K562 (cell line): ENCODE data around the gene RFX6. TPM values are rescaled to one million over a fixed set of nuclear protein-coding genes. Genes with fewer than 3 reads are reported as not detected.
A peak's percentile ranks its signal among the peaks of the same experiment; 100 is the strongest.

Source experiments
- ATAC-seq: fragments of 200-7000 bp; cut with Tn5 transposase; 3 replicates; pipeline ENCODE4 v1.9.1; 2020; ENCODE audit warnings: moderate library complexity
- BruUV-seq: library from RNA; stranded (reverse); fragments of 400-500 nt; replicated peaks from 2 replicates; lab custom pipeline; 2021; lab: Mats Ljungman, UMichigan
- CTCF ChIA-PET: fragments of 300-600 bp; formaldehyde crosslinking; extraction: SDS; loops from one replicate; lab custom pipeline; 2021; ENCODE audit warnings: low intra/inter-chr PET ratio; lab: Yijun Ruan, JAX
- POLR2A ChIA-PET: fragments of 300-600, 350-650 bp; sonication (Branson Sonifier 250); formaldehyde crosslinking; extraction: SDS; loops from one replicate; lab custom pipeline; 2021; ENCODE audit warnings: antibody characterized with exemption, inconsistent platforms; lab: Yijun Ruan, JAX
- DNase-seq, 4 experiments: peaks; one replicate each; pipeline versions ENCODE4 v3.0.0 to v3.0.0-alpha.2; 2011 to 2018; ENCODE audit warnings: low spot score in 3 of 4, mixed read lengths in 3 of 4; ENCODE audit errors: extremely low read depth in 1 of 4
- FAIRE-seq: peaks from 2 replicates; lab custom pipeline; 2011; peaks lifted over from hg19 to GRCh38; lab: Jason Lieb, UNC
- H2AFZ ChIP-seq: 2 replicates; pipeline ENCODE4 v1.6.0; 2011; ENCODE audit warnings: low read depth, low read length, control low read depth, inconsistent platforms
- H3K27ac ChIP-seq: fragments of 200-600 bp; 3 replicates; pipeline ENCODE4 v1.8.0; 2011; ENCODE audit warnings: low read depth, mild to moderate bottlenecking, control low read depth, inconsistent platforms, low read length, moderate library complexity, mixed read lengths; ENCODE audit errors: extremely low read depth
- H3K27me3 ChIP-seq, 2 experiments: fragments of 300-600 bp in 1 of 2; 2 replicates in 1 of 2; 3 replicates in 1 of 2; pipeline versions ENCODE4 v1.6.0 to v1.8.0; 2011; ENCODE audit warnings: inconsistent platforms in 2 of 2, low read length in 2 of 2, mild to moderate bottlenecking in 1 of 2, mixed read lengths in 1 of 2, moderate library complexity in 1 of 2; ENCODE audit not compliant: control insufficient read depth in 2 of 2, insufficient read depth in 2 of 2
- H3K36me3 ChIP-seq: fragments of 300-600 bp; 3 replicates; pipeline ENCODE4 v1.8.0; 2011; ENCODE audit warnings: mild to moderate bottlenecking, low read length, inconsistent platforms; ENCODE audit not compliant: control insufficient read depth, insufficient read depth
- H3K4me1 ChIP-seq, 2 experiments: fragments of 200-600 bp in 1 of 2; replicated peaks in 1 of 2; 2 replicates in 1 of 2; 3 replicates in 1 of 2; pipeline versions ENCODE4 v1.5.1 to v1.8.0; 2011; ENCODE audit warnings: inconsistent platforms in 2 of 2, low read length in 2 of 2, mild to moderate bottlenecking in 1 of 2, mixed read lengths in 1 of 2, moderate library complexity in 1 of 2; ENCODE audit not compliant: control insufficient read depth in 2 of 2, insufficient read depth in 2 of 2
- H3K4me2 ChIP-seq: 2 replicates; pipeline ENCODE4 v1.6.1; 2011; ENCODE audit warnings: low read length, control low read depth, inconsistent platforms, mixed read lengths; ENCODE audit not compliant: insufficient read depth
- H3K4me3 ChIP-seq: fragments of 200-600 bp; sonication (generic), shearing (Covaris generic); 2 replicates; pipeline ENCODE4 v1.5.1; 2016; ENCODE audit warnings: control low read depth, inconsistent platforms
- H3K79me2 ChIP-seq: fragments of 200-600 bp; 3 replicates; pipeline ENCODE4 v1.8.0; 2011; ENCODE audit warnings: low read length, inconsistent platforms; ENCODE audit not compliant: control insufficient read depth, insufficient read depth
- H3K9ac ChIP-seq, 2 experiments: 2 replicates each; pipeline versions ENCODE4 v1.6.0 to v1.6.1; 2011; ENCODE audit warnings: low read depth in 2 of 2, low read length in 2 of 2, control low read depth in 1 of 2, inconsistent platforms in 1 of 2, mild to moderate bottlenecking in 1 of 2, mixed read lengths in 1 of 2; ENCODE audit not compliant: insufficient read depth in 1 of 2
- H3K9me1 ChIP-seq: one replicate; pipeline ENCODE4 v1.6.0; 2011; ENCODE audit warnings: inconsistent platforms, mild to moderate bottlenecking, low read length, moderate library complexity; ENCODE audit not compliant: control insufficient read depth, insufficient read depth
- H3K9me3 ChIP-seq: replicated peaks from 2 replicates; pipeline ENCODE4 v1.5.1; 2011; ENCODE audit warnings: low read depth, low read length, inconsistent platforms; ENCODE audit not compliant: control insufficient read depth, insufficient read depth
- H4K20me1 ChIP-seq: replicated peaks from 2 replicates; pipeline ENCODE4 v1.6.1; 2011; ENCODE audit warnings: low read length, inconsistent platforms, mixed read lengths; ENCODE audit not compliant: control insufficient read depth, insufficient read depth
- BRD4 ChIP-seq: fragments of 200-600 bp; sonication (generic); IDR thresholded peaks from 2 replicates; pipeline ENCODE4 v1.6.1; 2017; ENCODE audit warnings: inconsistent platforms
- KAT2B ChIP-seq: IDR thresholded peaks from one replicate; pipeline ENCODE4 v1.6.1; 2012; ENCODE audit warnings: low read depth, mild to moderate bottlenecking, control low read depth, inconsistent platforms, low read length, moderate library complexity
- KAT7 ChIP-seq: sonication (generic); formaldehyde crosslinking; IDR thresholded peaks from 2 replicates; pipeline ENCODE4 v1.8.0; 2022; ENCODE audit warnings: missing genetic modification reagents, mild to moderate bottlenecking, borderline replicate concordance
- L3MBTL2 ChIP-seq: fragments of 450-650 bp; IDR thresholded peaks from 2 replicates; pipeline ENCODE4 v1.6.1; 2016; ENCODE audit warnings: mild to moderate bottlenecking, moderate library complexity
- MEF2A ChIP-seq: IDR thresholded peaks from 2 replicates; pipeline ENCODE4 v1.6.1; 2011; ENCODE audit warnings: low read depth, mild to moderate bottlenecking, low read length, moderate library complexity; ENCODE audit not compliant: control insufficient read depth
- PHF8 ChIP-seq: fragments of 200-600 bp; sonication (generic); IDR thresholded peaks from 2 replicates; pipeline ENCODE4 v1.6.1; 2012; ENCODE audit warnings: mixed run types, mild to moderate bottlenecking, inconsistent platforms, low read length, moderate library complexity, borderline replicate concordance
- POLR2H ChIP-seq: IDR thresholded peaks from 2 replicates; pipeline ENCODE4 v1.6.1; 2016; ENCODE audit warnings: missing genetic modification characterization, low read depth, mild to moderate bottlenecking, control low read depth, missing compliant biosample characterization, moderate library complexity
- RBM25 ChIP-seq: fragments of 200-400 bp; formaldehyde crosslinking; IDR thresholded peaks from 2 replicates; pipeline ENCODE4 v1.6.1; 2018; ENCODE audit warnings: low read length, low read depth, moderate library complexity; ENCODE audit not compliant: severe bottlenecking
- TARDBP ChIP-seq: fragments of 450-650 bp; IDR thresholded peaks from 2 replicates; pipeline ENCODE4 v1.6.1; 2016
- TFAM ChIP-seq: fragments of 250-450 bp; sonication (Bioruptor Pico); conservative IDR thresholded peaks from 2 replicates; pipeline ENCODE4 v1.5.0; 2021; ENCODE audit warnings: mild to moderate bottlenecking, moderate library complexity
- ZNF644 ChIP-seq: fragments of 200-800 bp; sonication (Bioruptor generic); IDR thresholded peaks from 2 replicates; pipeline ENCODE4 v1.6.1; 2016; ENCODE audit warnings: low read depth, missing genetic modification characterization, missing compliant biosample characterization
- WGBS: fragments of 100-300 bp; shearing (Covaris generic); methylation state at CpG from one replicate; pipeline ENCODE4 v1.1.6; 2016; ENCODE audit warnings: low coverage, mixed read lengths; ENCODE audit not compliant: insufficient coverage; ENCODE audit errors: missing lambda C conversion rate; 5-methylcytosine and 5-hydroxymethylcytosine counted together
- in situ Hi-C: fragments of 300-500 bp; cut with MboI; formaldehyde crosslinking; loops from 4 replicates; pipeline ENCODE4 v1.15.0; 2018; ENCODE audit warnings: inconsistent platforms, mixed read lengths
- intact Hi-C: fragments of 100-400 bp; cut with micrococcal nuclease; formaldehyde crosslinking; loops from 2 replicates; pipeline ENCODE4 v1.14.2; 2022
- polyA plus RNA-seq, 8 experiments: library from polyadenylated mRNA; depleted of rRNA in 4 of 8; stranded (reverse) in 5 of 8; unstranded in 3 of 8; fragments of >200 nt; fragmentation: Nextera tagmentation in 2 of 8; fragmentation: Illumina TruSeq in 1 of 8; extraction: Ambion mirVana in 2 of 8; extraction: Trizol in 1 of 8; gene quantifications; 2 replicates each; pipeline versions ENCODE4 v1.2.1 to v1.2.3, GENCODE V29; 2011 to 2014; ENCODE audit warnings: inconsistent platforms in 1 of 8, missing spikeins in 1 of 8
- total RNA-seq, 7 experiments: library from RNA; depleted of rRNA in 6 of 7; stranded (reverse); fragments of >200 nt in 6 of 7; fragmentation: Illumina TruSeq in 2 of 7; extraction: Trizol in 2 of 7; gene quantifications; 2 replicates each; pipeline versions ENCODE4 v1.2.1 to v1.2.3, GENCODE V29; 2011 to 2021; ENCODE audit warnings: low replicate concordance in 1 of 7
- TF ChIP-seq, protein P1 (sequence below): fragments of 250-450 bp; sonication (Bioruptor Pico); IDR thresholded peaks from 2 replicates; pipeline ENCODE4 v1.4.0; 2020; ENCODE audit warnings: mild to moderate bottlenecking

The RFX6 gene
- total and polyA plus RNA-seq, 9 of the 15 experiments (the other 6 are each of a cell fraction or from before 2014, with no cell fraction given) = not detected

GRCh38 chr6:116925088-116925794 lies 48.2 kb downstream of the RFX6 start:
- 5% methylated on average over 10 of the region's 10 CpGs for WGBS
- Histone ChIP-seq H3K36me3 (no peaks in the 10 kb centered on the region), H3K9ac (no peak overlapping the region), H3K9me3 (no peaks in the 10 kb centered on the region), H4K20me1 (no peaks in the 10 kb centered on the region), H3K4me2 (no peak overlapping the region), H3K4me3 (no peak overlapping the region), H2AFZ (no peak overlapping the region), H3K79me2 (no peaks in the 10 kb centered on the region), H3K27me3 (no peaks in the 10 kb centered on the region), H3K9me1 (no peaks in the 10 kb centered on the region), H3K4me1 (no peaks in the 10 kb centered on the region)
- DNase-seq (peak in 1 of 4 experiments; percentile 7), ATAC-seq (peak; percentile 59; the same call in 2 of the 3 replicates)
- in situ Hi-C loops (no loop called here), intact Hi-C loops (no loop called here)
- BruUV-seq = no TSS peak
- CTCF ChIA-PET = no interaction called here
- POLR2A ChIA-PET = no interaction called here
- TF ChIP-seq L3MBTL2 (0 out of 2 replicates have a peak, but pooled peaks have one; percentile 29), ZNF644 (tag) (no peak)
- TF ChIP-seq, all 486 proteins: peak for 1
- no peak for FAIRE-seq
- H3K27ac ChIP-seq = no peak overlapping the region

DNA sequence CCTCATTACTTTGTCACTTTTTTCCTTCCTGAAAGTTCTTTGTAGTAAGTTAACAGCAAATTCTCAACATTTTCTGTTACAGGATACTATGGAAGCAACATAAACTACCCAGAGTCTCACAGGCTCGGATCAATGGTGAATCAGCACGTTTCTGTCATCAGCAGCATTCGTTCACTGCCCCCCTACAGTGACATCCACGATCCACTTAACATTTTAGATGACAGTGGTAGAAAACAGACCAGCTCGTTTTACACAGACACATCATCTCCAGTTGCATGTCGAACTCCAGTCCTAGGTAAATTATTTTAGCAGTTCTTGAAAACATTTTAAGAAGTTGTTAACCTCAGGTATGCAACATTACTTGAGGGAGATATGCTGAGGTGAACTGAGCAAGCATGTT lies 51.6 kb downstream of the RFX6 start:
- under 1% methylated on average over 6 of the region's 6 CpGs for WGBS
- no peaks in the 10 kb centered on the region for H3K9me1 ChIP-seq
- H3K79me2 ChIP-seq = no peaks in the 10 kb centered on the region
- POLR2A ChIA-PET = no interaction called here
- ATAC-seq (no peak), DNase-seq (no peak), FAIRE-seq (no peak)
- H3K4me1 ChIP-seq = no peaks in the 10 kb centered on the region
- no peaks in the 10 kb centered on the region for H3K36me3 ChIP-seq
- no peaks in the 10 kb centered on the region for H3K9me3 ChIP-seq
- no peaks in the 10 kb centered on the region for H4K20me1 ChIP-seq
- CTCF ChIA-PET = no interaction called here
- H3K9ac ChIP-seq = no peak overlapping the region
- H3K27ac ChIP-seq = no peak overlapping the region
- in situ Hi-C loops (no loop called here), intact Hi-C loops (no loop called here)
- H3K4me3 ChIP-seq = no peak overlapping the region
- no peak overlapping the region for H3K4me2 ChIP-seq
- no peak overlapping the region for H2AFZ ChIP-seq
- TF ChIP-seq MEF2A (no peak), TARDBP (no peak), BRD4 (no peak), POLR2H (tag) (no peak), PHF8 (no peak), KAT7 (CRISPR knock-in tag) (no peak), RBM25 (no peak), TFAM (CRISPR knock-in tag) (no peak), KAT2B (no peak)
- TF ChIP-seq, protein P1, sequence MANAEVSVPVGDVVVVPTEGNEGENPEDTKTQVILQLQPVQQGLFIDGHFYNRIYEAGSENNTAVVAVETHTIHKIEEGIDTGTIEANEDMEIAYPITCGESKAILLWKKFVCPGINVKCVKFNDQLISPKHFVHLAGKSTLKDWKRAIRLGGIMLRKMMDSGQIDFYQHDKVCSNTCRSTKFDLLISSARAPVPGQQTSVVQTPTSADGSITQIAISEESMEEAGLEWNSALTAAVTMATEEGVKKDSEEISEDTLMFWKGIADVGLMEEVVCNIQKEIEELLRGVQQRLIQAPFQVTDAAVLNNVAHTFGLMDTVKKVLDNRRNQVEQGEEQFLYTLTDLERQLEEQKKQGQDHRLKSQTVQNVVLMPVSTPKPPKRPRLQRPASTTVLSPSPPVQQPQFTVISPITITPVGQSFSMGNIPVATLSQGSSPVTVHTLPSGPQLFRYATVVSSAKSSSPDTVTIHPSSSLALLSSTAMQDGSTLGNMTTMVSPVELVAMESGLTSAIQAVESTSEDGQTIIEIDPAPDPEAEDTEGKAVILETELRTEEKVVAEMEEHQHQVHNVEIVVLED = no peak
- TF ChIP-seq, all 486 proteins: peak for 0
- H3K27me3 ChIP-seq = no peaks in the 10 kb centered on the region
- no TSS peak for BruUV-seq
